ENCODE data around the gene NRM. TPM values are rescaled to one million over a fixed set of nuclear protein-coding genes. Genes with fewer than 3 reads are reported as not detected.
A peak's percentile ranks its signal among the peaks of the same experiment; 100 is the strongest.

NRM gene
- total and polyA plus RNA-seq, 2 of the 13 experiments (the other 11 are each of a cell fraction or from before 2014, with no cell fraction given) = 12.5 to 16.0 TPM

DNA sequence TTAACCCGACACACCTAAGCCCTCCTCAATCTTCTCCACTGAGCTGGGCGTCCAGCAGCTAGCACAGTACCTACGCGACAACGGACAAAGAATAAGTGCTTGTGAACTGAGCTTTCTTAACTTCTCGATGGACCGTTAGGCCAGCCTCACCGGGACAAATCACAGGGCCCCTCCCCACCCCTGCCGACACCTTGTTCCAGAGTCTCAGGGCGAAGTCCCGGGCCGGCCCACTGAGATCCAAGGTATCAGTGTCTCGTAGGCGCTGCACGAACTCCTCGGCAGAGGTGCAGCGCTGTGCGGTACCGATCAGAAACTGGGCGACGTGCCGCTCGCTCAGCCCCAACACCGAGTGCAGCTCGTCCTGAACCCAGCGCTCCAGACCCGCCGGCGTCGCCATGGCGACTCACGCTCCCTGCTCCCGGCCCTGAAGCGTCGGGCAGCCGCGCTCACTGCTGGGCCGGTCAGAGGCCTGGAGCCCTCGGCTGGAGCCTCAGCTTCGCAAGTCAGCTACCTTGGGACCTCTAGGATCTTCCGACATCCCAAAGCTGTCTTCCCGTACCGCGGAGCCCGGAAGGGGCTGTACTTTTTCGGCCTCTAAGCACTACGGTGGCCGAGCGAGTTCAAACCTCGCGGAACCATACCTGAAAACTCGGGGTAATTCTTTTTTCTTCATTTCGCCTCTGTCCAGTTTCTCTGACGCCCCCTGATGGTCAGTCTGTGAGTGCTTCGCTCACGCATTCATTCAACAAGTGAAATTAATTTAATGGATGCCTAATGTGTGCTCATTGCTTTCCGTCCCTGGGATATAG lies 18.1 kb downstream of the NRM start, which contains the start of gene DHX16 (continued):
- TF ChIP-seq, protein P1, sequence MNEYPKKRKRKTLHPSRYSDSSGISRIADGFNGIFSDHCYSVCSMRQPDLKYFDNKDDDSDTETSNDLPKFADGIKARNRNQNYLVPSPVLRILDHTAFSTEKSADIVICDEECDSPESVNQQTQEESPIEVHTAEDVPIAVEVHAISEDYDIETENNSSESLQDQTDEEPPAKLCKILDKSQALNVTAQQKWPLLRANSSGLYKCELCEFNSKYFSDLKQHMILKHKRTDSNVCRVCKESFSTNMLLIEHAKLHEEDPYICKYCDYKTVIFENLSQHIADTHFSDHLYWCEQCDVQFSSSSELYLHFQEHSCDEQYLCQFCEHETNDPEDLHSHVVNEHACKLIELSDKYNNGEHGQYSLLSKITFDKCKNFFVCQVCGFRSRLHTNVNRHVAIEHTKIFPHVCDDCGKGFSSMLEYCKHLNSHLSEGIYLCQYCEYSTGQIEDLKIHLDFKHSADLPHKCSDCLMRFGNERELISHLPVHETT (CRISPR knock-in tag; conservative IDR thresholded peaks at IDR 0.05) = 0 out of 2 replicates have a peak, but pooled peaks have one; percentile 62
- TF ChIP-seq ZC3H4 (CRISPR knock-in tag; IDR thresholded peaks at IDR 0.05; ENCODE audit: borderline replicate concordance) = no peak
- TF ChIP-seq NFIC (IDR thresholded peaks at IDR 0.05; ENCODE audit: low read length) = no peak; the same call in 1 of the 2 replicates
- TF ChIP-seq ZNF276 (CRISPR knock-in tag; IDR thresholded peaks at IDR 0.05; ENCODE audit: low read depth) = no peak
- peak; percentile 4; the same call in 1 of the 2 replicates for TF ChIP-seq RARA (CRISPR knock-in tag; IDR thresholded peaks at IDR 0.05)
- no peak; the same call in 1 of the 2 replicates for TF ChIP-seq ZBTB38 (CRISPR knock-in tag; IDR thresholded peaks at IDR 0.05)
- no peak for TF ChIP-seq JUN (CRISPR knock-in tag; IDR thresholded peaks at IDR 0.05)
- peak; percentile 74 for TF ChIP-seq KDM3A (CRISPR knock-in tag; IDR thresholded peaks at IDR 0.05; ENCODE audit: low read depth)
- no peak for TF ChIP-seq ZNF343 (CRISPR knock-in tag; IDR thresholded peaks at IDR 0.05)
- TF ChIP-seq CHD4 (IDR thresholded peaks at IDR 0.05; ENCODE audit: borderline replicate concordance, low read length) = no peak
- peak; percentile 45; the same call in 1 of the 2 replicates for TF ChIP-seq ZNF292 (CRISPR knock-in tag; IDR thresholded peaks at IDR 0.05; ENCODE audit: borderline replicate concordance, low read depth)
- TF ChIP-seq, protein P2, sequence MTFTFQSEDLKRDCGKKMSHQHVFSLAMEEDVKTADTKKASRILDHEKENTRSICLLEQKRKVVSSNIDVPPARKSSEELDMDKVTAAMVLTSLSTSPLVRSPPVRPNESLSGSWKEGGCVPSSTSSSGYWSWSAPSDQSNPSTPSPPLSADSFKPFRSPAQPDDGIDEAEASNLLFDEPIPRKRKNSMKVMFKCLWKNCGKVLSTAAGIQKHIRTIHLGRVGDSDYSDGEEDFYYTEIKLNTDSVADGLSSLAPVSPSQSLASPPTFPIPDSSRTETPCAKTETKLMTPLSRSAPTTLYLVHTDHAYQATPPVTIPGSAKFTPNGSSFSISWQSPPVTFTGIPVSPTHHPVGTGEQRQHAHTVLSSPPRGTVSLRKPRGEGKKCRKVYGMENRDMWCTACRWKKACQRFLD (CRISPR knock-in tag; IDR thresholded peaks at IDR 0.05; ENCODE audit: borderline replicate concordance) = no peak
- peak; percentile 98 for TF ChIP-seq ZNF619 (CRISPR knock-in tag; IDR thresholded peaks at IDR 0.05)
- TF ChIP-seq ZNF781 (CRISPR knock-in tag; IDR thresholded peaks at IDR 0.05; ENCODE audit: borderline replicate concordance, not compliant biosample characterization) = peak; percentile 69
- no peak for TF ChIP-seq FLYWCH1 (CRISPR knock-in tag; IDR thresholded peaks at IDR 0.05)
- TF ChIP-seq ZNF75D (CRISPR knock-in tag; IDR thresholded peaks at IDR 0.05; ENCODE audit: borderline replicate concordance) = 0 out of 2 replicates have a peak, but pooled peaks have one; percentile 69
- TF ChIP-seq IKZF1 (IDR thresholded peaks at IDR 0.05) = no peak
- TF ChIP-seq ATF7-NPFF (CRISPR knock-in tag; IDR thresholded peaks at IDR 0.05; ENCODE audit: low read depth) = peak; percentile 56; the same call in 1 of the 2 replicates
- no peak for TF ChIP-seq ZNF17 (CRISPR knock-in tag; IDR thresholded peaks at IDR 0.05)
- peak; percentile 83 for TF ChIP-seq MXD4 (CRISPR knock-in tag; IDR thresholded peaks at IDR 0.05)
- TF ChIP-seq LBX2 (CRISPR knock-in tag; IDR thresholded peaks at IDR 0.05; ENCODE audit: borderline replicate concordance) = no peak
- TF ChIP-seq FOXK1 (CRISPR knock-in tag; IDR thresholded peaks at IDR 0.05; ENCODE audit: borderline replicate concordance, low read depth) = peak; percentile 51; the same call in 1 of the 2 replicates
- no peak for TF ChIP-seq KLF13 (CRISPR knock-in tag; IDR thresholded peaks at IDR 0.05)
- peak; percentile 66 for TF ChIP-seq SP4 (CRISPR knock-in tag; IDR thresholded peaks at IDR 0.05)
- peak; percentile 56 for TF ChIP-seq TOE1 (CRISPR knock-in tag; IDR thresholded peaks at IDR 0.05)
- TF ChIP-seq MLLT10 (CRISPR knock-in tag; IDR thresholded peaks at IDR 0.05) = no peak
- TF ChIP-seq ZNF709 (CRISPR knock-in tag; IDR thresholded peaks at IDR 0.05) = no peak

All from HepG2 (cell line).